Duodenal mucosa (tissue), 2 donors: ENCODE results near the gene GPR152.

Experiments
- H3K27ac ChIP-seq: one replicate; pipeline ENCODE4 v1.7.0; 2013; ENCODE audit warnings: low read depth, low read length
- H3K27me3 ChIP-seq, 2 donors: one replicate each; pipeline ENCODE4 v1.7.0; 2013; ENCODE audit warnings: low read length in 2 of 2, control low read depth in 1 of 2; ENCODE audit not compliant: insufficient read depth in 2 of 2, control insufficient read depth in 1 of 2
- H3K36me3 ChIP-seq, 2 donors: one replicate each; pipeline ENCODE4 v1.7.0; 2013; ENCODE audit warnings: low read length in 2 of 2, control low read depth in 1 of 2; ENCODE audit not compliant: insufficient read depth in 2 of 2, control insufficient read depth in 1 of 2
- H3K4me1 ChIP-seq, 2 donors: one replicate each; pipeline ENCODE4 v1.7.0; 2013; ENCODE audit warnings: low read length in 2 of 2, control low read depth in 1 of 2; ENCODE audit not compliant: insufficient read depth in 2 of 2, control insufficient read depth in 1 of 2
- H3K4me3 ChIP-seq, 2 donors: one replicate each; pipeline ENCODE4 v1.7.0; 2013; ENCODE audit warnings: low read length in 2 of 2, low read depth in 1 of 2
- H3K9ac ChIP-seq, 2 donors: one replicate each; pipeline ENCODE4 v1.7.0; 2013; ENCODE audit warnings: low read length in 2 of 2, low read depth in 1 of 2
- H3K9me3 ChIP-seq, 2 donors: one replicate each; pipeline ENCODE4 v1.7.0; 2013; ENCODE audit warnings: low read length in 2 of 2, control low read depth in 1 of 2; ENCODE audit not compliant: control insufficient read depth in 1 of 2

The GPR152 gene

GRCh38 chr11:67495234-67496005, 42.9 kb upstream of the GPR152 start:
- no peaks in the 10 kb centered on the region for H3K27me3 ChIP-seq
- H3K9ac ChIP-seq, result no peak overlapping the region
- H3K4me3 ChIP-seq, result no peak overlapping the region
- no peaks in the 10 kb centered on the region for H3K4me1 ChIP-seq
- H3K36me3 ChIP-seq, result peaks cover 23 to 74% of the 10 kb centered on the region in 2 donors
- H3K9me3 ChIP-seq, result no peaks in the 10 kb centered on the region
- no peak overlapping the region for H3K27ac ChIP-seq

DNA sequence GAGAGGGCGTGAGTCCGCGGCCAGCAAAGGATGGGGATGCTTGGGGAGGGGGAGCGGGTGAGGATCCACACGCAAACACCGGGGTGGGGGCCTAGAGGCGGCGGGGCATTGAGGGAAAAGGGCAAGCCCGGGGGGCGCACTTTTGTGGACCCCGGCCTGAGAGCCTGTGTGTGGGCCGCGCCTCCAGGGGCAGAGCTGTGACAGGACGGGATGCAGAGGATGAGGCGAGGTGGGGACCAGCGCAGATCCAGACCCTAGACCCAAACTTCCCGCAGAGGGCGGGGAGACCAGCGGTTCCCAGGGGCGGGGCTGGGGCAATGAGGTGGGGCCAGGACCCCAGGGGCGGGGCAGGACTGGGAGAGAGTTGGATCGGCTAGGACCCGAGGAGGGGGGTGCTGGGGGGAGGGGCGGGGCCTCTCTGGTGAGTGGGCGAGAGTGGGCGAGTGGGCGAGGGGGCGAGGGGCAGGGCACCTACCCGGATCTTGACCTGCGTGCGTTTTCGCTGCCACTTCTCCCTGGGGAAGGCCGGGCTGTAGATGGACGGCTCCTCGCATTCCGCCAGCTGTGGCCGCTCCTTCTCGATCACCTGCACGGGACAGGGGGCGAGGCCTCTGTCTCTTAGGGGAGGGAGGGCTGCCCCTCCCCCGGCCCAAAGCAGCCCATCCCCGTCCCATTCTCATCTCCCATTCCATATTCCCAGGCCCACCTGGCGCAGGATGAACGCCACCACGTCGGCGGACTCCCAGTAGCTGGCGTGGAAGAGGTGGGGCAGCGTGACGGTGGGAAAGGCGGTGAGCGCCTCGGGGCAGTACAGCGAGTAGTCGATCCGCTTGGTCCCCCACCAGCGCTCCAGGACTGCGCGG, 42.1 kb upstream of the GPR152 start:
- Histone ChIP-seq H3K4me3 (no peak overlapping the region), H3K4me1 (no peaks in the 10 kb centered on the region), H3K36me3 (peaks cover 20 to 73% of the 10 kb centered on the region in 2 donors), H3K9ac (no peak overlapping the region), H3K27me3 (no peaks in the 10 kb centered on the region), H3K9me3 (no peaks in the 10 kb centered on the region), H3K27ac (no peak overlapping the region)

DNA sequence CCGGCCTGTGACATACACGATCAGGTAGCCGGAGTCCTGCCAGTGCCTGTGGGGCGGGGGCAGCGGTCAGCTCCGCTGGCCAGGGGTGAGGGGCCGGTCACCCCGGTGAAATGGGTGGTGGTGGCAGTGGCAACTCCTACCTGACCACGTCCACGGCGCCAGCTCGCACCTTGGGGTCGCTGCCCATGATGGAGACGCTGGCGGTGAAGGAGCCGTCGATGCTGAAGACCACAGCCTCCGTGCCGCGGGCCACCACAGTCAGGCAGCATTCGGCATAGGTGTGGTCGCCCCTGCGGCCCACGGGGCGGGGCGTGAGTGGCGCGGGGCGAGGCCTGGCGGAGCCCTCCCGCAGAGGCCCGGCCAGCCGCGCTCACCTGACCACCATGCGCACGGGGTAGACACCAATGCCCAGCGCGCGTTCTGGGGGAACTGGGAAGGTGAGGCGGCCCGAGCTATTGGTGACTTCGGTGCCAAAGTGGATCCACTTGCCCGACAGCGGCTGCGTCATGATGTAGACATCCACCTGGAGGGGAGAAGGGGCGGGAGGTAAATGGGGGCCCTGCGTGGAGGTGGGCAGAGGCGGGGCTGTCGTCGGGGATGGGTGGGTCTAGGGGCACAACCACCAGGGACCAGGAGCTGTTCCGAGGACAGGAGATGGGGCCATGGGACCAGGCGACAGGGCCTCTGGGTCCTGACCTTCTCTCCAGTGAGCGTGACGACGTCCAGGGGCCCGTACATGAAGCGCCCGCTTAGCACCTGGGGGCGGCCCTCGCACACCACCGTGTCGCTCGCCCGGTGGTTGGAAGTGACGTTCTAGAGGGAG, 41.2 kb upstream of the GPR152 start:
- H3K9ac ChIP-seq, result no peak overlapping the region
- no peaks in the 10 kb centered on the region for H3K27me3 ChIP-seq
- H3K4me1 ChIP-seq, result no peaks in the 10 kb centered on the region
- H3K9me3 ChIP-seq, result no peaks in the 10 kb centered on the region
- peaks cover 22 to 74% of the 10 kb centered on the region in 2 donors for H3K36me3 ChIP-seq
- no peak overlapping the region for H3K27ac ChIP-seq
- H3K4me3 ChIP-seq, result no peak overlapping the region

- peaks cover 22 to 66% of the 10 kb centered on the region in 2 donors for H3K36me3 ChIP-seq
- no peak overlapping the region for H3K27ac ChIP-seq
- H3K9ac ChIP-seq, result no peak overlapping the region
- H3K4me3 ChIP-seq, result no peak overlapping the region
- no peaks in the 10 kb centered on the region for H3K4me1 ChIP-seq
- no peaks in the 10 kb centered on the region for H3K27me3 ChIP-seq
- no peaks in the 10 kb centered on the region for H3K9me3 ChIP-seq
Measured at GRCh38 chr11:67492801-67493547, 40.4 kb upstream of the GPR152 start.

DNA sequence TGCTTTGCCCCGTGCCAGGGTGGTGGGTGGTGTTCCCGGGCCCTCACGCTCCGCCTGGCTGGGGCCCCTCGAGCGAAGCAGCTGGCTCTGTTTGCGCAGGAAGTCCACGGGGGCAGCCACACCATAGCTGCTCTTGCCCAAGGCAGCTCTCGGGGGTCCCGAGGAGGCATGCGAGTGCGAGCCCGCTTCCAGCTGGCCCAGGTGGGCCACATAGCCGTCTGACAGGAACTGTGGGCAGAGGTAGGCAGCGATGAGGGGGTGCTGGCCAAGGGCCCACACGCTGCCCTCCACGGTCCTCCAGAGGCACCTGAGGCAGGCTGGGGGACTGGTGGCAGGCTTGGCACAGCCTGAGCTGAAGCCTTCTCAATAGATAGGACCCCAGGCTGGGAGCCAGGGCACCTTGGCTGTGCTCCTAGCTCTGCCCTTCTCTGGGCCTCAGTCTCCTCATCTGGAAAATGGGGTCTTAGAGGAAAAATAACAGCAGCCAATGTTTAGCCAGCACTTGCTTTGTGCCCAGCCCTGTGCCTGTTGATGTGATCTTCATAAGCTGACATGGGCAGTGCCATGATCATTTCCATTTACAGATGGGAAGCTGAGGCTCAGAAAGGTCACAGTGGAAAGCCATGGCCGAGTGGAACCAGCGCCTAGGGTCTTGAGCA, 39.7 kb upstream of the GPR152 start:
- Histone ChIP-seq H3K9me3 (no peaks in the 10 kb centered on the region), H3K36me3 (peaks cover 22 to 60% of the 10 kb centered on the region in 2 donors), H3K4me1 (no peaks in the 10 kb centered on the region), H3K9ac (no peak overlapping the region), H3K27me3 (no peaks in the 10 kb centered on the region), H3K4me3 (no peak overlapping the region), H3K27ac (no peak overlapping the region)

- H3K27me3 ChIP-seq, result no peaks in the 10 kb centered on the region
- H3K9ac ChIP-seq, result no peak overlapping the region
- no peak overlapping the region for H3K27ac ChIP-seq
- H3K9me3 ChIP-seq, result no peaks in the 10 kb centered on the region
- H3K4me3 ChIP-seq, result no peak overlapping the region
- peaks cover 18 to 59% of the 10 kb centered on the region in 2 donors for H3K36me3 ChIP-seq
- H3K4me1 ChIP-seq, result peaks cover 0 to 6% of the 10 kb centered on the region in 2 donors
Measured at GRCh38 chr11:67491276-67492068, 38.9 kb upstream of the GPR152 start.

GRCh38 chr11:67490727-67491065, 38.2 kb upstream of the GPR152 start:
- H3K4me1 ChIP-seq, result peaks cover 0 to 12% of the 10 kb centered on the region in 2 donors
- H3K4me3 ChIP-seq, result no peak overlapping the region
- no peak overlapping the region for H3K27ac ChIP-seq
- peaks cover 18 to 52% of the 10 kb centered on the region in 2 donors for H3K36me3 ChIP-seq
- H3K9me3 ChIP-seq, result no peaks in the 10 kb centered on the region
- no peaks in the 10 kb centered on the region for H3K27me3 ChIP-seq
- H3K9ac ChIP-seq, result no peak overlapping the region

- H3K4me1 ChIP-seq, result peaks cover 0 to 15% of the 10 kb centered on the region in 2 donors
- no peak overlapping the region for H3K9ac ChIP-seq
- peaks cover 18 to 46% of the 10 kb centered on the region in 2 donors for H3K36me3 ChIP-seq
- H3K9me3 ChIP-seq, result no peaks in the 10 kb centered on the region
- H3K4me3 ChIP-seq, result no peak overlapping the region
- H3K27me3 ChIP-seq, result no peaks in the 10 kb centered on the region
- H3K27ac ChIP-seq, result no peak overlapping the region
Measured at GRCh38 chr11:67489885-67490726, 37.6 kb upstream of the GPR152 start.
